Activated CD8-positive, alpha-beta T cell treated with anti-CD3 and anti-CD28 coated beads for 36 hours (primary cell): ENCODE measurements around the gene SIRPB2. TPM values are rescaled to one million over a fixed set of nuclear protein-coding genes. Genes with fewer than 3 reads are reported as not detected.

Experiments
- ATAC-seq: fragments of 200-7000 bp; cut with Tn5 transposase; one replicate; pipeline ENCODE4 v1.10.0; 2021; ENCODE audit warnings: mild to moderate bottlenecking, moderate library complexity
- CTCF ChIA-PET: fragments of 350-600 bp; sonication (Branson Sonifier 250); formaldehyde crosslinking; loops from one replicate; lab custom pipeline; 2021; ENCODE audit warnings: antibody characterized with exemption; lab: Charles Lee
- POLR2A ChIA-PET: fragments of 350-600 bp; sonication (Branson Sonifier 250); formaldehyde crosslinking; loops from one replicate; lab custom pipeline; 2021; ENCODE audit warnings: antibody characterized with exemption; lab: Charles Lee
- DNase-seq: peaks from one replicate; pipeline ENCODE4 v3.0.0-alpha.2; 2020
- H3K27ac Mint-ChIP-seq: one replicate; pipeline ENCODE4 v1.8.0; 2021; ENCODE audit warnings: mild to moderate bottlenecking, mixed read lengths
- H3K27me3 Mint-ChIP-seq: one replicate; pipeline ENCODE4 v1.8.0; 2021; ENCODE audit warnings: mixed read lengths
- H3K36me3 Mint-ChIP-seq: one replicate; pipeline ENCODE4 v1.8.0; 2021; ENCODE audit warnings: low read depth, mixed read lengths
- H3K4me1 Mint-ChIP-seq: one replicate; pipeline ENCODE4 v1.8.0; 2021; ENCODE audit warnings: low read depth, mixed read lengths
- H3K4me3 Mint-ChIP-seq: one replicate; pipeline ENCODE4 v1.8.0; 2021; ENCODE audit warnings: mild to moderate bottlenecking, moderate library complexity, mixed read lengths
- H3K9me3 Mint-ChIP-seq: one replicate; pipeline ENCODE4 v1.8.0; 2021; ENCODE audit warnings: mixed read lengths
- intact Hi-C: fragments of 100-400 bp; cut with micrococcal nuclease; formaldehyde crosslinking; loops from one replicate; pipeline ENCODE4 v1.10.0; 2022
- total RNA-seq, 2 experiments: library from RNA; stranded (reverse); gene quantifications; one replicate each; pipeline ENCODE4 v1.2.3, GENCODE V29; 2021
- TF ChIP-seq, protein P1 (sequence below): fragments of 200-600 bp; IDR thresholded peaks from one replicate; pipeline ENCODE4 v1.8.0; 2022; ENCODE audit warnings: antibody characterized with exemption, mild to moderate bottlenecking

Gene SIRPB2
- total RNA-seq, 2 experiments from 2014 or later: not detected

- Mint-ChIP-seq H3K27ac (no peak overlapping the region), H3K4me1 (no peaks in the 10 kb centered on the region), H3K4me3 (no peak overlapping the region), H3K9me3 (peaks cover 9% of the 10 kb centered on the region), H3K27me3 (no peaks in the 10 kb centered on the region), H3K36me3 (no peaks in the 10 kb centered on the region)
- DNase-seq: no peak
- no peak for ATAC-seq
- TF ChIP-seq, protein P1, sequence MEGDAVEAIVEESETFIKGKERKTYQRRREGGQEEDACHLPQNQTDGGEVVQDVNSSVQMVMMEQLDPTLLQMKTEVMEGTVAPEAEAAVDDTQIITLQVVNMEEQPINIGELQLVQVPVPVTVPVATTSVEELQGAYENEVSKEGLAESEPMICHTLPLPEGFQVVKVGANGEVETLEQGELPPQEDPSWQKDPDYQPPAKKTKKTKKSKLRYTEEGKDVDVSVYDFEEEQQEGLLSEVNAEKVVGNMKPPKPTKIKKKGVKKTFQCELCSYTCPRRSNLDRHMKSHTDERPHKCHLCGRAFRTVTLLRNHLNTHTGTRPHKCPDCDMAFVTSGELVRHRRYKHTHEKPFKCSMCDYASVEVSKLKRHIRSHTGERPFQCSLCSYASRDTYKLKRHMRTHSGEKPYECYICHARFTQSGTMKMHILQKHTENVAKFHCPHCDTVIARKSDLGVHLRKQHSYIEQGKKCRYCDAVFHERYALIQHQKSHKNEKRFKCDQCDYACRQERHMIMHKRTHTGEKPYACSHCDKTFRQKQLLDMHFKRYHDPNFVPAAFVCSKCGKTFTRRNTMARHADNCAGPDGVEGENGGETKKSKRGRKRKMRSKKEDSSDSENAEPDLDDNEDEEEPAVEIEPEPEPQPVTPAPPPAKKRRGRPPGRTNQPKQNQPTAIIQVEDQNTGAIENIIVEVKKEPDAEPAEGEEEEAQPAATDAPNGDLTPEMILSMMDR: no peak
- ChIA-PET POLR2A (no interaction called here), CTCF (interaction anchor here (0.9 to 1.3 kb wide), 2 partner anchors 14 to 259 kb away, joined by 3 to 6 read pairs; no protein-coding TSS in a partner anchor)
- intact Hi-C loops: no loop called here
Measured at GRCh38 chr20:1517010-1517409, 25.8 kb upstream of the SIRPB2 start.

- H3K27ac Mint-ChIP-seq: no peak overlapping the region
- peaks cover 4% of the 10 kb centered on the region for H3K27me3 Mint-ChIP-seq
- DNase-seq (no peak), ATAC-seq (no peak)
- ChIA-PET POLR2A (no interaction called here), CTCF (interaction anchor here (1.2 to 2.7 kb wide), 3 partner anchors 10 to 263 kb away, joined by 4 to 14 read pairs (median 4); no protein-coding TSS in a partner anchor)
- intact Hi-C loops: no loop called here
- peaks cover 9% of the 10 kb centered on the region for H3K9me3 Mint-ChIP-seq
- TF ChIP-seq, protein P1: no peak
- no peak overlapping the region for H3K4me3 Mint-ChIP-seq
- H3K36me3 Mint-ChIP-seq: no peaks in the 10 kb centered on the region
- H3K4me1 Mint-ChIP-seq: no peaks in the 10 kb centered on the region
Measured at GRCh38 chr20:1513801-1514200, 22.6 kb upstream of the SIRPB2 start.

- intact Hi-C loops: loop anchor here (10.0 kb wide), 1 partner anchor 226 kb away; no protein-coding TSS in a partner anchor
- Mint-ChIP-seq H3K4me1 (no peaks in the 10 kb centered on the region), H3K9me3 (peaks cover 9% of the 10 kb centered on the region), H3K27ac (no peak overlapping the region), H3K27me3 (peaks cover 8% of the 10 kb centered on the region), H3K4me3 (no peak overlapping the region), H3K36me3 (no peaks in the 10 kb centered on the region)
- ATAC-seq (peak; percentile 74), DNase-seq (peak; percentile 58)
- POLR2A ChIA-PET: interaction anchor here (1.1 kb wide), 1 partner anchor 225 kb away, joined by 3 read pairs; no protein-coding TSS in a partner anchor
- TF ChIP-seq, protein P1: peak; percentile 32
- CTCF ChIA-PET: interaction anchor here (0.6 to 6.8 kb wide), 19 partner anchors 10 to 293 kb away, joined by 3 to 62 read pairs (median 4); partner anchors contain the start of gene NSFL1C
Measured at GRCh38 chr20:1509237-1509636, 18.0 kb upstream of the SIRPB2 start.

GRCh38 chr20:1508574-1508973 lies 17.4 kb upstream of the SIRPB2 start:
- no peaks in the 10 kb centered on the region for H3K36me3 Mint-ChIP-seq
- TF ChIP-seq, protein P1: no peak
- peaks cover 2% of the 10 kb centered on the region for H3K4me1 Mint-ChIP-seq
- no peak for DNase-seq
- H3K27me3 Mint-ChIP-seq: peaks cover 8% of the 10 kb centered on the region
- ATAC-seq: no peak
- ChIA-PET POLR2A (interaction anchor here (1.1 kb wide), 1 partner anchor 226 kb away, joined by 3 read pairs; no protein-coding TSS in a partner anchor), CTCF (interaction anchor here (0.9 to 6.8 kb wide), 14 partner anchors 10 to 294 kb away, joined by 3 to 62 read pairs (median 6); partner anchors contain the start of gene NSFL1C)
- H3K4me3 Mint-ChIP-seq: no peak overlapping the region
- no peak overlapping the region for H3K27ac Mint-ChIP-seq
- intact Hi-C loops: loop anchor here (10.0 kb wide), 1 partner anchor 226 kb away; no protein-coding TSS in a partner anchor
- H3K9me3 Mint-ChIP-seq: peaks cover 9% of the 10 kb centered on the region

DNA sequence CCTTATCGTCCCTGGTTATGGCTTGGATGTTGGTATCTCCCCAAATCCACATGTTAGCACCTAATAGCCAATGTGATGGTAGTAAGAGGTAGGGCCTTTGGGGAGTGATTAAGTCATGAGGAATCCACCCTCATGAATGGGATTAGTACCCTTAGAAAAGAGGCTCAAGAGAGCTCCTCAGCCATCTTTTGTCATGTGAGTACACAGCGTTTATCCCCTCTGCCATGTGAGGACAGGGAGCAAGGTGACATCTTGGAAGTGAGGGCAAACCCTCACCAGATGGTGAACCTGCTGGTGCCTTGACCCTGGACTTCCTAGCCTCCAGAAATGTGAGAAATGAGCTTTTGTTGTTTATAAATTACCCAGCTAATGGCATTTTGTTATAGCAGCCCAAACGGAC lies 16.1 kb upstream of the SIRPB2 start:
- CTCF ChIA-PET: interaction anchor here (1.7 to 6.8 kb wide), 4 partner anchors 227 to 270 kb away, joined by 3 to 62 read pairs (median 28); no protein-coding TSS in a partner anchor
- DNase-seq (no peak), ATAC-seq (no peak)
- peaks cover 3% of the 10 kb centered on the region for H3K9me3 Mint-ChIP-seq
- intact Hi-C loops: loop anchor here (10.0 kb wide), 1 partner anchor 228 kb away; no protein-coding TSS in a partner anchor
- POLR2A ChIA-PET: interaction anchor here (0.6 kb wide), 1 partner anchor 81 kb away, joined by 3 read pairs; no protein-coding TSS in a partner anchor
- H3K36me3 Mint-ChIP-seq: no peaks in the 10 kb centered on the region
- TF ChIP-seq, protein P1: no peak
- peaks cover 12% of the 10 kb centered on the region for H3K27me3 Mint-ChIP-seq
- no peak overlapping the region for H3K4me3 Mint-ChIP-seq
- H3K27ac Mint-ChIP-seq: no peak overlapping the region
- peaks cover 4% of the 10 kb centered on the region for H3K4me1 Mint-ChIP-seq
